A673 (cell line): ENCODE results near the gene NSL1. TPM values are rescaled to one million over a fixed set of nuclear protein-coding genes. Genes with fewer than 3 reads are reported as not detected.

Experiments
- BruUV-seq: library from RNA; stranded (reverse); fragments of 400-500 nt; replicated peaks from 2 replicates; lab custom pipeline; 2021; lab: Mats Ljungman, UMichigan
- CTCF ChIA-PET: fragments of 300-600 bp; sonication (Branson Sonifier 250); formaldehyde crosslinking; loops from one replicate; lab custom pipeline; 2022; ENCODE audit warnings: antibody characterized with exemption; lab: Charles Lee
- POLR2A ChIA-PET: fragments of 300-600 bp; sonication (Branson Sonifier 250); formaldehyde crosslinking; loops from one replicate; lab custom pipeline; 2022; ENCODE audit warnings: antibody characterized with exemption; ENCODE audit not compliant: low non-redundant PET; lab: Charles Lee
- DNase-seq: peaks from one replicate; pipeline ENCODE4 v3.0.0-alpha.2; 2015; ENCODE audit warnings: low spot score
- H3K27ac ChIP-seq: fragments of 200-600 bp; sonication (generic); 2 replicates; pipeline ENCODE4 v1.5.1; 2016; ENCODE audit warnings: mixed run types, low read depth, mild to moderate bottlenecking, mixed read lengths, antibody characterized with exemption, low read length; ENCODE audit not compliant: poor library complexity, severe bottlenecking
- H3K27me3 ChIP-seq: fragments of 200-600 bp; sonication (generic); replicated peaks from 2 replicates; pipeline ENCODE4 v1.6.1; 2017; ENCODE audit warnings: mixed run types, low read depth, mild to moderate bottlenecking, mixed read lengths, antibody characterized with exemption, low read length; ENCODE audit not compliant: insufficient read depth, poor library complexity
- H3K36me3 ChIP-seq: fragments of 200-600 bp; sonication (generic); 2 replicates; pipeline ENCODE4 v1.6.1; 2016; ENCODE audit warnings: mixed run types, mild to moderate bottlenecking, mixed read lengths, antibody characterized with exemption, low read length; ENCODE audit not compliant: insufficient read depth, poor library complexity, severe bottlenecking
- H3K4me1 ChIP-seq: fragments of 200-600 bp; sonication (generic); 2 replicates; pipeline ENCODE4 v1.6.1; 2017; ENCODE audit warnings: mixed run types, mild to moderate bottlenecking, mixed read lengths, antibody characterized with exemption, low read length; ENCODE audit not compliant: insufficient read depth, poor library complexity, severe bottlenecking
- H3K4me3 ChIP-seq: fragments of 200-600 bp; sonication (generic); 2 replicates; pipeline ENCODE4 v1.5.1; 2016; ENCODE audit warnings: low read depth, mixed run types, mild to moderate bottlenecking, mixed read lengths, low read length; ENCODE audit not compliant: poor library complexity, severe bottlenecking
- H3K9me3 ChIP-seq: fragments of 200-600 bp; sonication (generic); 2 replicates; pipeline ENCODE4 v1.6.1; 2016; ENCODE audit warnings: mixed run types, low read depth, mild to moderate bottlenecking, mixed read lengths, antibody characterized with exemption, low read length; ENCODE audit not compliant: poor library complexity, severe bottlenecking
- CTCF ChIP-seq: fragments of 300-800, 200-600 bp; sonication (generic); conservative IDR thresholded peaks from 2 replicates; pipeline ENCODE4 v1.5.1; 2017; ENCODE audit warnings: low read depth, mild to moderate bottlenecking, antibody characterized with exemption, low read length, moderate library complexity, mixed read lengths
- EZH2 ChIP-seq: fragments of 200-600 bp; sonication (generic); IDR thresholded peaks from 2 replicates; pipeline ENCODE4 v1.6.1; 2017; ENCODE audit warnings: borderline replicate concordance, low read depth, mild to moderate bottlenecking, mixed read lengths, antibody characterized with exemption, low read length; ENCODE audit not compliant: poor library complexity, severe bottlenecking
- intact Hi-C: fragments of 100-400 bp; cut with micrococcal nuclease; formaldehyde crosslinking; loops from one replicate; pipeline ENCODE4 v1.10.0; 2022; ENCODE audit not compliant: unreplicated experiment
- total RNA-seq: library from RNA; stranded (reverse); gene quantifications from 2 replicates; pipeline ENCODE4 v1.2.3, GENCODE V29; 2021

The NSL1 gene
- total RNA-seq, 1 experiment from 2014 or later, result 48.5 TPM

DNA sequence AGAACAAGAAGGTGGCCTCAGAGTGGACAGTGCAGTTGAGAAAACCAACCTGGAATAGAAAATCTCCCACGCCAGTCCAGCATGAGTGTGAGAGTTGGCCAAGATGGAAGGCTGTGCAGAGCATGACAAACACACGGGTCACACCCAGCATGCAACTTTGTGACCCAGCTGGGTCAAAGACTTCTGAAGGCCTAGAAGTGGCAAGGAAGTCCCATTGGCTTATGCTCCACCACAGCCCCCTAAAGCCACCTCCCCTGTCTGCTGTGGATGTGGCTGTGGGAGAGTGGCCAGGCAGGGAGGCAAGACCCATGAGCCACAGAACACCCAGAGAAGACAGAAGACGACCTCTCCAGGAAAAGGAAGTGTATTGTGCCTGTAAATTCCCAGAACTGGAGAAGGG is 105.5 kb downstream of the NSL1 start:
- BruUV-seq, result no TSS peak
- POLR2A ChIA-PET, result no interaction called here
- Histone ChIP-seq H3K27ac (no peak overlapping the region), H3K9me3 (no peaks in the 10 kb centered on the region), H3K4me3 (no peak overlapping the region), H3K4me1 (peaks cover 10% of the 10 kb centered on the region), H3K36me3 (no peaks in the 10 kb centered on the region), H3K27me3 (no peaks in the 10 kb centered on the region)
- TF ChIP-seq EZH2, result no peak
- intact Hi-C loops, result no loop called here
- DNase-seq, result no peak
- CTCF ChIA-PET, result no interaction called here

- H3K36me3 ChIP-seq, result no peaks in the 10 kb centered on the region
- peaks cover 10% of the 10 kb centered on the region for H3K4me1 ChIP-seq
- no peak overlapping the region for H3K4me3 ChIP-seq
- POLR2A ChIA-PET, result no interaction called here
- no peaks in the 10 kb centered on the region for H3K9me3 ChIP-seq
- TF ChIP-seq EZH2, result no peak
- no peak for TF ChIP-seq CTCF
- no TSS peak for BruUV-seq
- intact Hi-C loops, result no loop called here
- no peak overlapping the region for H3K27ac ChIP-seq
- H3K27me3 ChIP-seq, result no peaks in the 10 kb centered on the region
- DNase-seq, result no peak
- CTCF ChIA-PET, result no interaction called here
These were observed 106.1 kb downstream of the NSL1 start for GRCh38 chr1:212685429-212685828.

DNA sequence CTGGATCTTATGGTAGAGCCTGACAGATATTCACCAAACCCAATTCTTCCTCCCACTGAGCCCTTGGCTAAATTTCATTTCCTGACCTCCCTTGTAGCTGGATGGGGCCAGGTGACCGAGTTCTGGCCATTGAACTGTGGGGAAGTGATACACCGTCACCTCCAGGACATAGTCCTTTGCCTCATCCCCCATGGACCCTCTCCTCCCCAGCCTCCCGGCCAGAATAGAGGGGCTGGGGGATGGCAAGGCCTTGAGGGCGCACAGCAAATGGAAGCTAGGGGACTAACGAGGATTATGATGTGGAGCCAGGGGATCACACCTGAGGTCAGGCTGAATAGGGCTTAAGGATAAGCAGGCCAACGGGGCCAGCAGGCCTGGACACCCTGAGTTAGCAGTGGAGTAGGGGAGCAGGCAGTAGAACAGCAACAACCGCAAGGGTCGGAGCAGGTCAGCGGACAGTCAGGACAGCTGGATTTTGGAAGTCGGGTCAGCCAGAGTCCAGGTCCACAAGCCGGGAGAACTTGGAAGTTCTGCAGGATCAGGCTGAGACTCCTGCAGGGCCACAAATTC is 107.0 kb downstream of the NSL1 start:
- Histone ChIP-seq H3K4me3 (no peak overlapping the region), H3K4me1 (peaks cover 10% of the 10 kb centered on the region), H3K27ac (no peak overlapping the region), H3K27me3 (no peaks in the 10 kb centered on the region), H3K36me3 (no peaks in the 10 kb centered on the region), H3K9me3 (no peaks in the 10 kb centered on the region)
- intact Hi-C loops, result no loop called here
- DNase-seq, result no peak
- TF ChIP-seq EZH2 (no peak), CTCF (no peak)
- ChIA-PET CTCF (no interaction called here), POLR2A (no interaction called here)
- BruUV-seq, result no TSS peak

DNA sequence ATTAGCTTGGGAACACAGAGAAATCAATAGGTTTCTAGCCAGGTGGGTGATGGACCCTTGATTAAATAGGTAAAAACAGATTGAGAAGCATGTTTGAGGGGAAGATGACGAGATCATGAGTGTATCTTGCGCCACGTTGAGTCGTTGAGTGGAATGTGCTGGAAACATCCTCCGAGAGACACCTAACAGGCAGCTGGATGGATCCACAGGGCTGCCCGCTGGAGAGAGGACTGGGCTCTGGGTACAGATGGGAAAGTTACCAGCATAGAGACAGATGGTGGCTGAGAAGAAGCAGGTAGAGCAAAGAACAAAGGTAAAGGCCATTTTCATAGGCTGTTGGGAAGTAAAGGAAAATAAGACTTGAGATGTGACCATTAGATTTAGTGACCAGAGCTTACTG is 107.5 kb downstream of the NSL1 start:
- H3K4me1 ChIP-seq, result peaks cover 10% of the 10 kb centered on the region
- intact Hi-C loops, result no loop called here
- ChIA-PET POLR2A (interaction anchor here (0.6 kb wide), 1 partner anchor 71 kb away, joined by 3 read pairs; no protein-coding TSS in a partner anchor), CTCF (no interaction called here)
- H3K9me3 ChIP-seq, result no peaks in the 10 kb centered on the region
- H3K27ac ChIP-seq, result no peak overlapping the region
- H3K36me3 ChIP-seq, result no peaks in the 10 kb centered on the region
- no peak for DNase-seq
- TF ChIP-seq EZH2 (no peak), CTCF (no peak)
- H3K27me3 ChIP-seq, result no peaks in the 10 kb centered on the region
- no peak overlapping the region for H3K4me3 ChIP-seq
- BruUV-seq, result no TSS peak
